ENCODE measurements around the gene CHRNG. TPM values are rescaled to one million over a fixed set of nuclear protein-coding genes. Genes with fewer than 3 reads are reported as not detected.

Gene CHRNG
- total RNA-seq, 1 donor from 2014 or later, result not detected

DNA sequence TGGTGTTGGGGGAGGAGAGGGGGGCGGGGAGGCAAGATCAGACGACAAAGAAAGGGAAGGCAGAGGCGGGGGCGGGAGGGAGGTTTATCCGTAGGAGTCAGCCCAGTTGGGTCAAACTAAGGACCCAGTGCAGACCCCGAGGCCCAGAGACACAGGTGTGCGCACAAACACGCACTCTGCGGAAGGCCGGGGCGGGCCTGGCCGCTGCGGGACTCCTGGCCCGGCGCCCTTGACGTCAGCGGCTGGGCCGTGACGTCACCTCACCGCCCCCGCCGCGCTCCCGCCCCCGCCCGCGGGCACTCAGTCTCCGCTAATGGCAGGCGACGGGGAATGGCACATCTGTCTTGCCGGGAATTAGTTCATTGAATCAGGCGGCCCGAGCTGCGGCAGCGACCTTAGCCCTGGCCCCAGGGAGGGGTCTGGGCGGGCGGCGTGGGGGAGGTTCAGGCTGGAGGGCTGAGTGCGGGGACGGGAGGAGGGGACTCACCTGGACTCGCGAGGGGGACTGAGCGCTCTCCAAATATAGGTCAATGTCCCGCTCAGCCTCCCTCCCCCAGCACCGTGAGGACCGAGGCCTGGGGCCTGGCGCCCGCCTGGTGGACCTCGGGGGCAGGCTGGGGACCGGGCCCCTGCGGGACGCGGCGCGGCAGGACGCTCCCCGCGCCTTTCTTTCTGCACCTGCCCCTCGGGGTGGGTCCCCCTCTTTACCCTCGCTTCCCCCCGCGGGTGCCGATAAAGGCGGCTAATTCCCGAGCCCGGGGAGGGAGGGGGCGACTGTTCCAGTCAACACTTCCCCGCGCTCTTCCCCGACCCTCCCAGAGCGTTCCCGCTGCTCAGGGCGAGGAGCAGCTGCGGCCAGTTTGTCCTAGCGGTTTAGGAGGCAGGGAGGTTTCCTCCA is 36.3 kb upstream of the CHRNG start:
- peaks cover 8% of the 10 kb centered on the region for H3K4me1 Mint-ChIP-seq
- no peaks in the 10 kb centered on the region for H3K9me3 Mint-ChIP-seq
- ATAC-seq (ENCODE audit: low read depth) (peak; percentile 50), DNase-seq (peak; percentile 39)
- TF ChIP-seq, protein P1, sequence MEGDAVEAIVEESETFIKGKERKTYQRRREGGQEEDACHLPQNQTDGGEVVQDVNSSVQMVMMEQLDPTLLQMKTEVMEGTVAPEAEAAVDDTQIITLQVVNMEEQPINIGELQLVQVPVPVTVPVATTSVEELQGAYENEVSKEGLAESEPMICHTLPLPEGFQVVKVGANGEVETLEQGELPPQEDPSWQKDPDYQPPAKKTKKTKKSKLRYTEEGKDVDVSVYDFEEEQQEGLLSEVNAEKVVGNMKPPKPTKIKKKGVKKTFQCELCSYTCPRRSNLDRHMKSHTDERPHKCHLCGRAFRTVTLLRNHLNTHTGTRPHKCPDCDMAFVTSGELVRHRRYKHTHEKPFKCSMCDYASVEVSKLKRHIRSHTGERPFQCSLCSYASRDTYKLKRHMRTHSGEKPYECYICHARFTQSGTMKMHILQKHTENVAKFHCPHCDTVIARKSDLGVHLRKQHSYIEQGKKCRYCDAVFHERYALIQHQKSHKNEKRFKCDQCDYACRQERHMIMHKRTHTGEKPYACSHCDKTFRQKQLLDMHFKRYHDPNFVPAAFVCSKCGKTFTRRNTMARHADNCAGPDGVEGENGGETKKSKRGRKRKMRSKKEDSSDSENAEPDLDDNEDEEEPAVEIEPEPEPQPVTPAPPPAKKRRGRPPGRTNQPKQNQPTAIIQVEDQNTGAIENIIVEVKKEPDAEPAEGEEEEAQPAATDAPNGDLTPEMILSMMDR (IDR thresholded peaks at IDR 0.05), result no peak
- ChIA-PET POLR2A (no interaction called here), CTCF (no interaction called here)
- intact Hi-C loops (cut with micrococcal nuclease), result no loop called here
- peaks cover 45% of the 10 kb centered on the region for H3K27me3 Mint-ChIP-seq
- no peak overlapping the region for H3K27ac Mint-ChIP-seq
- H3K4me3 Mint-ChIP-seq, result peak overlapping the region; percentile 50
- no peaks in the 10 kb centered on the region for H3K36me3 Mint-ChIP-seq (ENCODE audit: low read depth)

DNA sequence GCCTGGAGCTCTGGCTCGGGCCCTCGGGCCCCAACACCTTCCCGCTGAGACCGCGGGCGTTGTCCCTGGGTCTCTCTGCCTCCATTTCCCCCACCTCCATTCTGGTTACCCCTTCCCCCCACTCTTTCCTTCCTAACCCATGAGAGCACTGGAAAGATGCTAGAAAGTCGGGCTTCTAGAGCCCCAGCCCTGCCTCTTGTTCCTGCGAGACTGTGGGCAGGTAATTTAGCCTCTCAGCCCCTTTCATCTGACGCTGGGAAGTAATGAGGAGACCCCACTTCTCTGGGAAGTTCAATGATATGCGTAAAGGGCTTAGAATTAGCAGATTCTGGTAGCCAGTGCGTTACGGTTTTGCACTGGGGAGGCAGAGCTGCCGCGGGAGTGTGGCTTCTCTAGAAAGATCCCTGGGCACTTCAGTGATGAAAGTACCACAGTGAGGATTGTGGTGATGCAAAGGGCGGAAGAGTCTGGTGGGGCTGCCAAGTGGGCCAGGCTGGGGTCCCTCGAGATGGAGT is 35.6 kb upstream of the CHRNG start:
- Mint-ChIP-seq H3K27me3 (peaks cover 45% of the 10 kb centered on the region), H3K4me3 (peak overlapping the region; percentile 41), H3K27ac (no peak overlapping the region), H3K36me3 (ENCODE audit: low read depth) (no peaks in the 10 kb centered on the region), H3K4me1 (peaks cover 8% of the 10 kb centered on the region), H3K9me3 (no peaks in the 10 kb centered on the region)
- CTCF ChIA-PET, result interaction anchor here (0.6 kb wide), 1 partner anchor 15 kb away, joined by 3 read pairs; no protein-coding TSS in a partner anchor
- intact Hi-C loops (cut with micrococcal nuclease), result no loop called here
- no peak for DNase-seq
- POLR2A ChIA-PET, result no interaction called here
- TF ChIP-seq, protein P1 (IDR thresholded peaks at IDR 0.05), result no peak
- ATAC-seq (ENCODE audit: low read depth), result no peak

GRCh38 chr2:232504438-232504837 is 35.1 kb upstream of the CHRNG start:
- DNase-seq, result no peak
- intact Hi-C loops (cut with micrococcal nuclease), result no loop called here
- no peak for ATAC-seq (ENCODE audit: low read depth)
- TF ChIP-seq, protein P1 (IDR thresholded peaks at IDR 0.05), result no peak
- Mint-ChIP-seq H3K27me3 (peaks cover 45% of the 10 kb centered on the region), H3K4me1 (peaks cover 8% of the 10 kb centered on the region), H3K27ac (no peak overlapping the region), H3K36me3 (ENCODE audit: low read depth) (no peaks in the 10 kb centered on the region), H3K9me3 (no peaks in the 10 kb centered on the region), H3K4me3 (no peak overlapping the region)
- ChIA-PET POLR2A (no interaction called here), CTCF (interaction anchor here (0.6 kb wide), 1 partner anchor 15 kb away, joined by 3 read pairs; no protein-coding TSS in a partner anchor)

DNA sequence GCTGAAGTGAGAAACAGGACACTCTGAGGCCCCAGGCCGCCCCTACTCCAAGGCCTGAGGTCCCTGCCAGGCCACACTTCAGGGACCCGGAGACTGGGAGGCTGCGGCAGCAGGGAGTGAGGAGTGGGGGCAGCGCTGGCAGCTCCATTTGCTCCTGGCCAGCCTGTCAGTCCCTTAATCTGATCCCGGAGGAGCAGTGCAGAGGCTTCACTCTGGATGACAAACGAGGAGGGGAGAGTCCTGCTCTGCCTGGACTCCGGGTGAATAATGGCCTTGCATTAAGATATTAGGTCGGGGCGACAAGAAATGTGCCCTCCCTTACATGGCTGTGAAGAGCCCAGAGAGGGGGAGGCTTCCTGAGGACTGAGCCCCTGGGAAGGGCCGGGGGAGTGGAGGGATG is 33.6 kb upstream of the CHRNG start:
- Mint-ChIP-seq H3K27me3 (peaks cover 41% of the 10 kb centered on the region), H3K4me1 (peaks cover 8% of the 10 kb centered on the region), H3K36me3 (ENCODE audit: low read depth) (no peaks in the 10 kb centered on the region), H3K27ac (no peak overlapping the region), H3K4me3 (no peak overlapping the region), H3K9me3 (no peaks in the 10 kb centered on the region)
- CTCF ChIA-PET, result no interaction called here
- ATAC-seq (ENCODE audit: low read depth) (no peak), DNase-seq (no peak)
- POLR2A ChIA-PET, result no interaction called here
- TF ChIP-seq, protein P1 (IDR thresholded peaks at IDR 0.05), result no peak
- intact Hi-C loops (cut with micrococcal nuclease), result no loop called here

- Mint-ChIP-seq H3K4me3 (no peak overlapping the region), H3K27me3 (peaks cover 35% of the 10 kb centered on the region), H3K4me1 (peaks cover 8% of the 10 kb centered on the region), H3K9me3 (no peaks in the 10 kb centered on the region), H3K27ac (no peak overlapping the region), H3K36me3 (ENCODE audit: low read depth) (no peaks in the 10 kb centered on the region)
- ChIA-PET CTCF (no interaction called here), POLR2A (no interaction called here)
- ATAC-seq (ENCODE audit: low read depth), result no peak
- intact Hi-C loops (cut with micrococcal nuclease), result no loop called here
- TF ChIP-seq, protein P1 (IDR thresholded peaks at IDR 0.05), result no peak
- no peak for DNase-seq
Observed at GRCh38 chr2:232506709-232507108, 32.8 kb upstream of the CHRNG start.
